Karpas-422 (cell line): ENCODE measurements around the gene SERINC5. TPM values are rescaled to one million over a fixed set of nuclear protein-coding genes. Genes with fewer than 3 reads are reported as not detected.

Experiments
- DNase-seq: peaks from one replicate; pipeline ENCODE4 v3.0.0-alpha.2; 2015
- H2AFZ ChIP-seq: fragments of 200-600 bp; sonication (generic); 2 replicates; pipeline ENCODE4 v1.6.1; 2014; ENCODE audit warnings: antibody characterized with exemption, low read length, mixed read lengths
- H3K27ac ChIP-seq: fragments of 200-600 bp; sonication (generic); 2 replicates; pipeline ENCODE4 v1.5.1; 2014; ENCODE audit warnings: mild to moderate bottlenecking, low read length, moderate library complexity
- H3K27me3 ChIP-seq: fragments of 200-600 bp; sonication (generic); 2 replicates; pipeline ENCODE4 v1.6.1; 2014; ENCODE audit warnings: low read length, mixed read lengths
- H3K36me3 ChIP-seq: fragments of 200-600 bp; sonication (generic); 2 replicates; pipeline ENCODE4 v1.6.1; 2014; ENCODE audit warnings: low read length, mixed read lengths; ENCODE audit not compliant: insufficient read depth
- H3K4me1 ChIP-seq: fragments of 200-600 bp; sonication (generic); 2 replicates; pipeline ENCODE4 v1.6.1; 2014; ENCODE audit warnings: mild to moderate bottlenecking, low read length, mixed read lengths
- H3K4me2 ChIP-seq: fragments of 200-600 bp; sonication (generic); 2 replicates; pipeline ENCODE4 v1.6.1; 2014; ENCODE audit warnings: low read length, low read depth, mild to moderate bottlenecking; ENCODE audit not compliant: poor library complexity, severe bottlenecking
- H3K4me3 ChIP-seq: fragments of 200-600 bp; sonication (generic); 2 replicates; pipeline ENCODE4 v1.5.1; 2014; ENCODE audit warnings: mild to moderate bottlenecking, antibody characterized with exemption, low read length, mixed read lengths
- H3K79me2 ChIP-seq: fragments of 200-600 bp; sonication (generic); 2 replicates; pipeline ENCODE4 v1.6.1; 2014; ENCODE audit warnings: mild to moderate bottlenecking, low read length, mixed read lengths
- H3K9ac ChIP-seq: fragments of 200-600 bp; sonication (generic); 2 replicates; pipeline ENCODE4 v1.6.0; 2014; ENCODE audit warnings: low read length
- H3K9me2 ChIP-seq: fragments of 200-600 bp; sonication (generic), shearing (Covaris generic); replicated peaks from 2 replicates; pipeline ENCODE4 v1.6.0; 2014; ENCODE audit warnings: mild to moderate bottlenecking, low read length, moderate library complexity; ENCODE audit not compliant: insufficient read depth
- H3K9me3 ChIP-seq: fragments of 300-700, 200-600 bp; sonication (generic); 2 replicates; pipeline ENCODE4 v1.6.1; 2014; ENCODE audit warnings: low read length, mixed read lengths
- H4K20me1 ChIP-seq: fragments of 200-600 bp; sonication (generic); 2 replicates; pipeline ENCODE4 v1.6.1; 2014; ENCODE audit warnings: mild to moderate bottlenecking, antibody characterized with exemption, low read length, low read depth; ENCODE audit not compliant: insufficient read depth
- total RNA-seq: library from RNA; depleted of rRNA; stranded (reverse); fragments of >200 nt; shearing (Covaris generic); gene quantifications from 2 replicates; pipeline ENCODE4 v1.2.3, GENCODE V29; 2014; ENCODE audit warnings: low replicate concordance

The SERINC5 gene
- total RNA-seq, 1 experiment from 2014 or later, result 4.4 TPM

GRCh38 chr5:80217667-80218066, 38.2 kb downstream of the SERINC5 start:
- H3K4me2 ChIP-seq, result peak overlapping the region; percentile 42

GRCh38 chr5:80216753-80217596, 38.9 kb downstream of the SERINC5 start:
- Histone ChIP-seq H3K27me3 (no peaks in the 10 kb centered on the region), H3K9me2 (no peaks in the 10 kb centered on the region), H3K9ac (peak overlapping the region; percentile 36; the same call in 1 of the 2 replicates), H3K36me3 (no peaks in the 10 kb centered on the region), H4K20me1 (no peaks in the 10 kb centered on the region), H3K79me2 (no peaks in the 10 kb centered on the region), H3K9me3 (no peaks in the 10 kb centered on the region), H3K4me1 (peaks cover 16% of the 10 kb centered on the region), H2AFZ (no peak overlapping the region), H3K4me2 (peak overlapping the region; percentile 66), H3K27ac (no peak overlapping the region), H3K4me3 (peak overlapping the region; percentile 41; the same call in 1 of the 2 replicates)
- no peak for DNase-seq

More at GRCh38 chr5:80217667-80218066, 38.2 kb downstream of the SERINC5 start:
- no peak overlapping the region for H2AFZ ChIP-seq
- no peaks in the 10 kb centered on the region for H3K36me3 ChIP-seq
- H3K27me3 ChIP-seq, result no peaks in the 10 kb centered on the region
- no peak overlapping the region for H3K9ac ChIP-seq
- no peaks in the 10 kb centered on the region for H3K79me2 ChIP-seq
- H3K9me2 ChIP-seq, result no peaks in the 10 kb centered on the region
- H3K27ac ChIP-seq, result no peak overlapping the region
- H3K4me1 ChIP-seq, result peaks cover 16% of the 10 kb centered on the region
- no peak overlapping the region for H3K4me3 ChIP-seq
- no peaks in the 10 kb centered on the region for H4K20me1 ChIP-seq
- DNase-seq, result no peak
- H3K9me3 ChIP-seq, result no peaks in the 10 kb centered on the region

GRCh38 chr5:80216096-80216495, 39.8 kb downstream of the SERINC5 start:
- peak overlapping the region; percentile 41; the same call in 1 of the 2 replicates for H3K4me3 ChIP-seq
- no peaks in the 10 kb centered on the region for H3K36me3 ChIP-seq
- peak overlapping the region; percentile 36 for H3K9ac ChIP-seq
- no peaks in the 10 kb centered on the region for H3K9me3 ChIP-seq
- no peaks in the 10 kb centered on the region for H3K9me2 ChIP-seq
- no peaks in the 10 kb centered on the region for H4K20me1 ChIP-seq
- no peak overlapping the region for H3K27ac ChIP-seq
- no peaks in the 10 kb centered on the region for H3K79me2 ChIP-seq
- H3K4me2 ChIP-seq, result peak overlapping the region; percentile 66
- no peak for DNase-seq
- H2AFZ ChIP-seq, result peak overlapping the region; percentile 33; the same call in 1 of the 2 replicates
- H3K27me3 ChIP-seq, result no peaks in the 10 kb centered on the region
- H3K4me1 ChIP-seq, result peaks cover 16% of the 10 kb centered on the region

GRCh38 chr5:80215523-80215922, 40.3 kb downstream of the SERINC5 start:
- Histone ChIP-seq H3K27me3 (no peaks in the 10 kb centered on the region), H3K9ac (no peak overlapping the region), H3K4me2 (no peak overlapping the region), H2AFZ (no peak overlapping the region), H3K4me3 (no peak overlapping the region), H3K27ac (no peak overlapping the region), H3K79me2 (no peaks in the 10 kb centered on the region), H3K4me1 (peaks cover 16% of the 10 kb centered on the region), H4K20me1 (no peaks in the 10 kb centered on the region), H3K9me2 (no peaks in the 10 kb centered on the region), H3K36me3 (no peaks in the 10 kb centered on the region), H3K9me3 (no peaks in the 10 kb centered on the region)
- no peak for DNase-seq

- Histone ChIP-seq H3K9me3 (no peaks in the 10 kb centered on the region), H3K9me2 (no peaks in the 10 kb centered on the region), H3K36me3 (no peaks in the 10 kb centered on the region), H3K4me3 (no peak overlapping the region), H3K4me2 (no peak overlapping the region), H3K9ac (no peak overlapping the region), H4K20me1 (no peaks in the 10 kb centered on the region), H3K79me2 (no peaks in the 10 kb centered on the region), H3K27ac (no peak overlapping the region), H3K27me3 (no peaks in the 10 kb centered on the region), H2AFZ (no peak overlapping the region), H3K4me1 (peaks cover 16% of the 10 kb centered on the region)
- no peak for DNase-seq
These were observed 42.4 kb downstream of the SERINC5 start for GRCh38 chr5:80213466-80213865.

- Histone ChIP-seq H3K4me1 (peaks cover 10% of the 10 kb centered on the region), H3K4me3 (no peak overlapping the region), H3K9me3 (no peaks in the 10 kb centered on the region), H3K79me2 (no peaks in the 10 kb centered on the region), H3K27me3 (no peaks in the 10 kb centered on the region), H3K9me2 (no peaks in the 10 kb centered on the region), H3K27ac (no peak overlapping the region), H3K4me2 (no peak overlapping the region), H3K36me3 (no peaks in the 10 kb centered on the region), H3K9ac (no peak overlapping the region), H2AFZ (no peak overlapping the region), H4K20me1 (no peaks in the 10 kb centered on the region)
- DNase-seq, result no peak
These were observed 43.6 kb downstream of the SERINC5 start for GRCh38 chr5:80212171-80212667.

- no peak for DNase-seq
- Histone ChIP-seq H3K27ac (no peak overlapping the region), H3K27me3 (no peaks in the 10 kb centered on the region), H3K4me1 (peaks cover 3% of the 10 kb centered on the region), H3K9me2 (no peaks in the 10 kb centered on the region), H3K79me2 (no peaks in the 10 kb centered on the region), H3K9me3 (no peaks in the 10 kb centered on the region), H2AFZ (no peak overlapping the region), H3K9ac (no peak overlapping the region), H4K20me1 (no peaks in the 10 kb centered on the region), H3K4me2 (no peak overlapping the region), H3K36me3 (no peaks in the 10 kb centered on the region), H3K4me3 (no peak overlapping the region)
These were observed 44.5 kb downstream of the SERINC5 start for GRCh38 chr5:80211327-80211726.

GRCh38 chr5:80210014-80210413, 45.8 kb downstream of the SERINC5 start:
- no peak overlapping the region for H3K9ac ChIP-seq
- H3K36me3 ChIP-seq, result no peaks in the 10 kb centered on the region
- no peaks in the 10 kb centered on the region; the same call in 1 of the 2 replicates for H3K4me1 ChIP-seq
- H3K4me2 ChIP-seq, result no peak overlapping the region
- no peaks in the 10 kb centered on the region for H3K79me2 ChIP-seq
- H3K9me3 ChIP-seq, result no peaks in the 10 kb centered on the region
- DNase-seq, result no peak
- H2AFZ ChIP-seq, result no peak overlapping the region
- no peaks in the 10 kb centered on the region for H4K20me1 ChIP-seq
- no peak overlapping the region for H3K4me3 ChIP-seq
- H3K27ac ChIP-seq, result no peak overlapping the region
- H3K27me3 ChIP-seq, result no peaks in the 10 kb centered on the region
- H3K9me2 ChIP-seq, result no peaks in the 10 kb centered on the region
